Measurements from ENCODE around the gene PYGO2.

DNA sequence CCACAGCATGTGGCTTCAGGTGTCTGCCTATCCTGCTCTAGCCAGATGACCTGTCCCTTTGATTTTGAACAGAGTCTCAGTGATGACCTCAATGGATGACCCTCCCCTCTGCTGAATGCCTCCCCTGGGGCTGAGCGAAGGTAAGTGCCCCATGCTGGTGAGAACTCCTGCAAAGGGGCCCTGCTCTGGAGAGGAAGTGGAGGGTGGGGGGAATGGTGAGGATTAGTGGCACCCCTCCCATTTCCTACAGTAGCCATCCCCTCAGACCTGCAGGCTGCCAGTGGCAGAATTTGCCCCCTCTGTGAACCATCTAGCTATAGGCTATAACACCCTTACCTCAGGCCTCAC is 21.4 kb downstream of the PYGO2 start:
- TF ChIP-seq POLR2A (IDR thresholded peaks at IDR 0.05; ENCODE audit: extremely low read depth, insufficient read length), result no peak
- TF ChIP-seq, protein P1, sequence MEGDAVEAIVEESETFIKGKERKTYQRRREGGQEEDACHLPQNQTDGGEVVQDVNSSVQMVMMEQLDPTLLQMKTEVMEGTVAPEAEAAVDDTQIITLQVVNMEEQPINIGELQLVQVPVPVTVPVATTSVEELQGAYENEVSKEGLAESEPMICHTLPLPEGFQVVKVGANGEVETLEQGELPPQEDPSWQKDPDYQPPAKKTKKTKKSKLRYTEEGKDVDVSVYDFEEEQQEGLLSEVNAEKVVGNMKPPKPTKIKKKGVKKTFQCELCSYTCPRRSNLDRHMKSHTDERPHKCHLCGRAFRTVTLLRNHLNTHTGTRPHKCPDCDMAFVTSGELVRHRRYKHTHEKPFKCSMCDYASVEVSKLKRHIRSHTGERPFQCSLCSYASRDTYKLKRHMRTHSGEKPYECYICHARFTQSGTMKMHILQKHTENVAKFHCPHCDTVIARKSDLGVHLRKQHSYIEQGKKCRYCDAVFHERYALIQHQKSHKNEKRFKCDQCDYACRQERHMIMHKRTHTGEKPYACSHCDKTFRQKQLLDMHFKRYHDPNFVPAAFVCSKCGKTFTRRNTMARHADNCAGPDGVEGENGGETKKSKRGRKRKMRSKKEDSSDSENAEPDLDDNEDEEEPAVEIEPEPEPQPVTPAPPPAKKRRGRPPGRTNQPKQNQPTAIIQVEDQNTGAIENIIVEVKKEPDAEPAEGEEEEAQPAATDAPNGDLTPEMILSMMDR (IDR thresholded peaks at IDR 0.05; ENCODE audit: low read depth, low read length), result no peak
- TF ChIP-seq, protein P2, sequence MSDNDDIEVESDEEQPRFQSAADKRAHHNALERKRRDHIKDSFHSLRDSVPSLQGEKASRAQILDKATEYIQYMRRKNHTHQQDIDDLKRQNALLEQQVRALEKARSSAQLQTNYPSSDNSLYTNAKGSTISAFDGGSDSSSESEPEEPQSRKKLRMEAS (IDR thresholded peaks at IDR 0.05; ENCODE audit: low read depth, low read length), result no peak
